K562 (cell line): ENCODE measurements around the gene KLHL18. TPM values are rescaled to one million over a fixed set of nuclear protein-coding genes. Genes with fewer than 3 reads are reported as not detected.

Experiments used
- CHD4 ChIP-seq: fragments of 200-600 bp; sonication (generic); IDR thresholded peaks from 3 replicates; pipeline ENCODE4 v1.6.1; 2012; ENCODE audit warnings: low read depth, mild to moderate bottlenecking, mixed read lengths, low read length, inconsistent platforms; ENCODE audit not compliant: insufficient read depth, insufficient replicate concordance, poor library complexity, severe bottlenecking
- CSDE1 ChIP-seq, 2 experiments: fragments of 450-650 bp; IDR thresholded peaks; 2 replicates each; pipeline ENCODE4 v1.6.1; 2016; ENCODE audit warnings: mild to moderate bottlenecking in 1 of 2
- DDX20 ChIP-seq: fragments of 450-650 bp; IDR thresholded peaks from 2 replicates; pipeline ENCODE4 v1.6.1; 2016; ENCODE audit warnings: missing genetic modification characterization, low read depth, mild to moderate bottlenecking, missing compliant biosample characterization, moderate library complexity
- FOXA1 ChIP-seq: fragments of 450-650 bp; IDR thresholded peaks from 2 replicates; pipeline ENCODE4 v1.6.1; 2016; ENCODE audit warnings: mild to moderate bottlenecking, borderline replicate concordance
- HDGF ChIP-seq: fragments of 450-650 bp; IDR thresholded peaks from 2 replicates; pipeline ENCODE4 v1.6.1; 2016
- KLF13 ChIP-seq: fragments of 450-650 bp; IDR thresholded peaks from 2 replicates; pipeline ENCODE4 v1.6.1; 2016; ENCODE audit warnings: missing genetic modification characterization, low read depth, mild to moderate bottlenecking, missing compliant biosample characterization, moderate library complexity, borderline replicate concordance
- MBD2 ChIP-seq: sonication (generic); IDR thresholded peaks from 2 replicates; pipeline ENCODE4 v1.6.1; 2016; ENCODE audit warnings: low read depth, borderline replicate concordance
- MCM7 ChIP-seq, 2 experiments: fragments of 450-650 bp; IDR thresholded peaks; 2 replicates each; pipeline ENCODE4 v1.6.1; 2016 to 2018
- PML ChIP-seq: IDR thresholded peaks from 2 replicates; pipeline ENCODE4 v1.6.1; 2012; ENCODE audit warnings: low read length, inconsistent platforms
- RFX1 ChIP-seq: fragments of 450-650 bp; IDR thresholded peaks from 2 replicates; pipeline ENCODE4 v1.6.1; 2016; ENCODE audit warnings: mild to moderate bottlenecking, moderate library complexity
- SIN3A ChIP-seq, 2 experiments: fragments of 150-350 bp in 1 of 2; IDR thresholded peaks; 2 replicates each; pipeline ENCODE4 v1.6.1; 2011 to 2016; ENCODE audit warnings: borderline replicate concordance in 2 of 2, low read depth in 2 of 2, low read length in 2 of 2, mild to moderate bottlenecking in 2 of 2, moderate library complexity in 2 of 2; ENCODE audit not compliant: control insufficient read depth in 1 of 2
- SIX5 ChIP-seq, 2 experiments: IDR thresholded peaks; 2 replicates each; pipeline ENCODE4 v1.6.1; 2011; ENCODE audit warnings: low read length in 2 of 2, borderline replicate concordance in 1 of 2, low read depth in 1 of 2, mild to moderate bottlenecking in 1 of 2, moderate library complexity in 1 of 2; ENCODE audit not compliant: insufficient read depth in 1 of 2
- ZKSCAN8 ChIP-seq: fragments of 200-800 bp; sonication (Bioruptor generic); IDR thresholded peaks from 2 replicates; pipeline ENCODE4 v1.6.1; 2016; ENCODE audit warnings: missing genetic modification characterization, missing compliant biosample characterization
- ZNF133 ChIP-seq: fragments of 250-450 bp; sonication (Bioruptor Pico); IDR thresholded peaks from 2 replicates; pipeline ENCODE4 v1.4.0; 2020; ENCODE audit warnings: mild to moderate bottlenecking
- ZNF143 ChIP-seq: sonication (generic); formaldehyde crosslinking; IDR thresholded peaks from 2 replicates; pipeline ENCODE4 v1.9.0; 2022; ENCODE audit warnings: mild to moderate bottlenecking, missing genetic modification reagents
- ZNF263 ChIP-seq: sonication (generic); formaldehyde crosslinking; IDR thresholded peaks from 2 replicates; pipeline ENCODE4 v1.8.0; 2022; ENCODE audit warnings: mild to moderate bottlenecking, missing genetic modification reagents, borderline replicate concordance
- ZNF274 ChIP-seq: IDR thresholded peaks from 2 replicates; pipeline ENCODE4 v1.6.1; 2011; ENCODE audit warnings: low read depth, mild to moderate bottlenecking, low read length, moderate library complexity, borderline replicate concordance
- ZNF316 ChIP-seq: fragments of 450-650 bp; IDR thresholded peaks from 2 replicates; pipeline ENCODE4 v1.6.1; 2016
- ZNF766 ChIP-seq: fragments of 200-800 bp; sonication (Bioruptor generic); conservative IDR thresholded peaks from 2 replicates; pipeline ENCODE4 v1.6.1; 2016; ENCODE audit warnings: missing genetic modification characterization, missing compliant biosample characterization
- ZSCAN29 ChIP-seq: fragments of 450-650 bp; IDR thresholded peaks from 2 replicates; pipeline ENCODE4 v1.6.1; 2017
- ZZZ3 ChIP-seq: fragments of 450-650 bp; IDR thresholded peaks from 2 replicates; pipeline ENCODE4 v1.6.1; 2016; ENCODE audit warnings: antibody characterized with exemption, mild to moderate bottlenecking, moderate library complexity
- polyA plus RNA-seq, 8 experiments: library from polyadenylated mRNA; depleted of rRNA in 4 of 8; stranded (reverse) in 5 of 8; unstranded in 3 of 8; fragments of >200 nt; fragmentation: Nextera tagmentation in 2 of 8; fragmentation: Illumina TruSeq in 1 of 8; extraction: Ambion mirVana in 2 of 8; extraction: Trizol in 1 of 8; gene quantifications; 2 replicates each; pipeline versions ENCODE4 v1.2.1 to v1.2.3, GENCODE V29; 2011 to 2014; ENCODE audit warnings: inconsistent platforms in 1 of 8, missing spikeins in 1 of 8
- total RNA-seq, 7 experiments: library from RNA; depleted of rRNA in 6 of 7; stranded (reverse); fragments of >200 nt in 6 of 7; fragmentation: Illumina TruSeq in 2 of 7; extraction: Trizol in 2 of 7; gene quantifications; 2 replicates each; pipeline versions ENCODE4 v1.2.1 to v1.2.3, GENCODE V29; 2011 to 2021; ENCODE audit warnings: low replicate concordance in 1 of 7
- TF ChIP-seq, protein P1 (sequence below), 2 experiments: IDR thresholded peaks; 2 replicates each; pipeline ENCODE4 v1.6.1; 2012; ENCODE audit warnings: improper control_type of control experiment in 2 of 2, low read depth in 2 of 2, low read length in 2 of 2, borderline replicate concordance in 1 of 2
- TF ChIP-seq, protein P2 (sequence below): fragments of 450-650 bp; formaldehyde crosslinking; IDR thresholded peaks from 2 replicates; pipeline ENCODE4 v1.4.0; 2022; ENCODE audit warnings: mild to moderate bottlenecking, moderate library complexity
- TF ChIP-seq, protein P3 (sequence below): fragments of 250-450 bp; sonication (Bioruptor Pico); IDR thresholded peaks from 2 replicates; pipeline ENCODE4 v1.8.0; 2021; ENCODE audit warnings: moderate library complexity, mild to moderate bottlenecking, inconsistent platforms

Gene KLHL18
- total and polyA plus RNA-seq, 9 of the 15 experiments (the other 6 are each of a cell fraction or from before 2014, with no cell fraction given): 26.7 to 97.5 (median 48.7) TPM

DNA sequence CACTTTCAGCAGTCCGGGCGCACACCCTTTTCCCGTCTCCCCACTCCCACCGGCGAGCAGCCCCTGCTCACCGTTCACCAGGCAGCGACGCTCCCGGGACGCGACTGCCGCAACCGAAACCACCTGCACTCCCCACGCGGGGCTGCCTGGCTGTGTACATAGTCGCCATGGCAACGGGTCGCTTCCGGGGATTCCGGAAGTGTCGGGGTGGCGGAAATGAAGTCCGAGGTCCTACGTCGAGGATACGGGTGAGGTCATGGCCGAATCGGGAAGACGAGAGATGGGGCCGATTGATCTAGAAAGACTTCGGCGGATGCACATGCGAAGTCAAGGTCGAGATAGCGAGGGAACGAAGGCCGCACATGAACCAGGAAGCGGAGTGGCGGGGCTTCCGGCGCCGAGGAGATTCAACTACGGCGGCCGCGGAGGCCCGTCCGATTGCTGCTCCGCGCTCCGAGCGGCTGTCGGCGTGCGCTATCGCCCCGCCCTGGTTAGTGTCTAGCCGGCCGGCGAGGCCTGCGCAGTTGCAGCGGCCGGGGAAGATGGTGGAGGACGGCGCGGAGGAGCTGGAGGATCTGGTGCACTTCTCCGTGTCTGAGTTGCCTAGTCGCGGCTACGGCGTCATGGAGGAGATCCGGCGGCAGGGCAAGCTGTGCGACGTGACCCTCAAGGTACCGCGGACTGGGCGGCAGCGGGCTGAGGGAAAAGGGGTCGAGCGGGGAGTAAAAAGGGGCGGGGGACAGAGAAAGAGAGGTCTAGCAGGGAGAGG lies at the start of gene KLHL18, which contains the start of gene KIF9 (continued):
- TF ChIP-seq, protein P1, sequence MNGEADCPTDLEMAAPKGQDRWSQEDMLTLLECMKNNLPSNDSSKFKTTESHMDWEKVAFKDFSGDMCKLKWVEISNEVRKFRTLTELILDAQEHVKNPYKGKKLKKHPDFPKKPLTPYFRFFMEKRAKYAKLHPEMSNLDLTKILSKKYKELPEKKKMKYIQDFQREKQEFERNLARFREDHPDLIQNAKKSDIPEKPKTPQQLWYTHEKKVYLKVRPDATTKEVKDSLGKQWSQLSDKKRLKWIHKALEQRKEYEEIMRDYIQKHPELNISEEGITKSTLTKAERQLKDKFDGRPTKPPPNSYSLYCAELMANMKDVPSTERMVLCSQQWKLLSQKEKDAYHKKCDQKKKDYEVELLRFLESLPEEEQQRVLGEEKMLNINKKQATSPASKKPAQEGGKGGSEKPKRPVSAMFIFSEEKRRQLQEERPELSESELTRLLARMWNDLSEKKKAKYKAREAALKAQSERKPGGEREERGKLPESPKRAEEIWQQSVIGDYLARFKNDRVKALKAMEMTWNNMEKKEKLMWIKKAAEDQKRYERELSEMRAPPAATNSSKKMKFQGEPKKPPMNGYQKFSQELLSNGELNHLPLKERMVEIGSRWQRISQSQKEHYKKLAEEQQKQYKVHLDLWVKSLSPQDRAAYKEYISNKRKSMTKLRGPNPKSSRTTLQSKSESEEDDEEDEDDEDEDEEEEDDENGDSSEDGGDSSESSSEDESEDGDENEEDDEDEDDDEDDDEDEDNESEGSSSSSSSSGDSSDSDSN (IDR thresholded peaks at IDR 0.05; ENCODE audit: borderline replicate concordance in 1 of 2, low read depth in 2 of 2, low read length in 2 of 2): peak; percentile 80 to 91; a peak in 3 of 4 replicates
- no peak for TF ChIP-seq SIX5 (IDR thresholded peaks at IDR 0.05; ENCODE audit: borderline replicate concordance in 1 of 2, insufficient read depth in 1 of 2, low read depth in 1 of 2, low read length in 2 of 2)
- peak; percentile 90 for TF ChIP-seq ZNF263 (CRISPR knock-in tag)
- no peak for TF ChIP-seq ZSCAN29
- TF ChIP-seq ZKSCAN8: no peak
- TF ChIP-seq PML: no peak
- peak; percentile 31; the same call in 1 of the 2 replicates for TF ChIP-seq ZNF143
- TF ChIP-seq MCM7 (IDR thresholded peaks at IDR 0.05): peak in 1 of 2 experiments; percentile 43; a peak in 1 of 4 replicates
- TF ChIP-seq HDGF: no peak; the same call in 1 of the 2 replicates
- TF ChIP-seq CSDE1 (IDR thresholded peaks at IDR 0.05): peak; percentile 27 to 99; a peak in 2 of 4 replicates
- peak; percentile 100 for TF ChIP-seq RFX1
- TF ChIP-seq SIN3A (IDR thresholded peaks at IDR 0.05; ENCODE audit: borderline replicate concordance in 2 of 2, control insufficient read depth in 1 of 2, low read depth in 2 of 2, low read length in 2 of 2): peak; percentile 100
- no peak for TF ChIP-seq ZNF274
- TF ChIP-seq FOXA1: 0 out of 2 replicates have a peak, but pooled peaks have one; percentile 31
- TF ChIP-seq ZNF316: no peak
- no peak for TF ChIP-seq CHD4
- no peak for TF ChIP-seq ZNF766 (CRISPR knock-in tag)
- TF ChIP-seq, protein P2, sequence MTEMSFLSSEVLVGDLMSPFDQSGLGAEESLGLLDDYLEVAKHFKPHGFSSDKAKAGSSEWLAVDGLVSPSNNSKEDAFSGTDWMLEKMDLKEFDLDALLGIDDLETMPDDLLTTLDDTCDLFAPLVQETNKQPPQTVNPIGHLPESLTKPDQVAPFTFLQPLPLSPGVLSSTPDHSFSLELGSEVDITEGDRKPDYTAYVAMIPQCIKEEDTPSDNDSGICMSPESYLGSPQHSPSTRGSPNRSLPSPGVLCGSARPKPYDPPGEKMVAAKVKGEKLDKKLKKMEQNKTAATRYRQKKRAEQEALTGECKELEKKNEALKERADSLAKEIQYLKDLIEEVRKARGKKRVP: 0 out of 2 replicates have a peak, but pooled peaks have one; percentile 29
- TF ChIP-seq ZZZ3: peak; percentile 83; the same call in 1 of the 2 replicates
- no peak for TF ChIP-seq DDX20
- peak; percentile 7; the same call in 1 of the 2 replicates for TF ChIP-seq KLF13 (tag)
- TF ChIP-seq ZNF133 (CRISPR knock-in tag): no peak
- TF ChIP-seq, protein P3, sequence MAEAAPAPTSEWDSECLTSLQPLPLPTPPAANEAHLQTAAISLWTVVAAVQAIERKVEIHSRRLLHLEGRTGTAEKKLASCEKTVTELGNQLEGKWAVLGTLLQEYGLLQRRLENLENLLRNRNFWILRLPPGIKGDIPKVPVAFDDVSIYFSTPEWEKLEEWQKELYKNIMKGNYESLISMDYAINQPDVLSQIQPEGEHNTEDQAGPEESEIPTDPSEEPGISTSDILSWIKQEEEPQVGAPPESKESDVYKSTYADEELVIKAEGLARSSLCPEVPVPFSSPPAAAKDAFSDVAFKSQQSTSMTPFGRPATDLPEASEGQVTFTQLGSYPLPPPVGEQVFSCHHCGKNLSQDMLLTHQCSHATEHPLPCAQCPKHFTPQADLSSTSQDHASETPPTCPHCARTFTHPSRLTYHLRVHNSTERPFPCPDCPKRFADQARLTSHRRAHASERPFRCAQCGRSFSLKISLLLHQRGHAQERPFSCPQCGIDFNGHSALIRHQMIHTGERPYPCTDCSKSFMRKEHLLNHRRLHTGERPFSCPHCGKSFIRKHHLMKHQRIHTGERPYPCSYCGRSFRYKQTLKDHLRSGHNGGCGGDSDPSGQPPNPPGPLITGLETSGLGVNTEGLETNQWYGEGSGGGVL (CRISPR knock-in tag): no peak
- TF ChIP-seq MBD2: peak; percentile 84; the same call in 1 of the 2 replicates
